ENCODE data around the gene CRYBB1.

The CRYBB1 gene

GRCh38 chr22:26570864-26571525 is 46.8 kb downstream of the CRYBB1 start:
- H3K9ac ChIP-seq (ENCODE audit: low read depth, low read length): no peak overlapping the region
- H3K4me1 ChIP-seq (ENCODE audit: control insufficient read depth, insufficient read depth, low read length): peaks cover under 1% of the 10 kb centered on the region
- no peaks in the 10 kb centered on the region for H3K27me3 ChIP-seq (ENCODE audit: control insufficient read depth, insufficient read depth, low read length)
- no peak overlapping the region for H3K4me3 ChIP-seq (ENCODE audit: low read length)
- H3K36me3 ChIP-seq (ENCODE audit: insufficient read depth, low read length): no peaks in the 10 kb centered on the region
- H3K4me2 ChIP-seq (ENCODE audit: low read length): no peak overlapping the region
- no peaks in the 10 kb centered on the region for H3K9me3 ChIP-seq (replicated peaks; ENCODE audit: low read length)

GRCh38 chr22:26570115-26570514 is 47.7 kb downstream of the CRYBB1 start:
- H3K4me1 ChIP-seq (ENCODE audit: control insufficient read depth, insufficient read depth, low read length): no peaks in the 10 kb centered on the region
- H3K9me3 ChIP-seq (replicated peaks; ENCODE audit: low read length): no peaks in the 10 kb centered on the region
- no peaks in the 10 kb centered on the region for H3K36me3 ChIP-seq (ENCODE audit: insufficient read depth, low read length)
- no peaks in the 10 kb centered on the region for H3K27me3 ChIP-seq (ENCODE audit: control insufficient read depth, insufficient read depth, low read length)
- no peak overlapping the region for H3K9ac ChIP-seq (ENCODE audit: low read depth, low read length)
- no peak overlapping the region for H3K4me2 ChIP-seq (ENCODE audit: low read length)
- no peak overlapping the region for H3K4me3 ChIP-seq (ENCODE audit: low read length)

DNA sequence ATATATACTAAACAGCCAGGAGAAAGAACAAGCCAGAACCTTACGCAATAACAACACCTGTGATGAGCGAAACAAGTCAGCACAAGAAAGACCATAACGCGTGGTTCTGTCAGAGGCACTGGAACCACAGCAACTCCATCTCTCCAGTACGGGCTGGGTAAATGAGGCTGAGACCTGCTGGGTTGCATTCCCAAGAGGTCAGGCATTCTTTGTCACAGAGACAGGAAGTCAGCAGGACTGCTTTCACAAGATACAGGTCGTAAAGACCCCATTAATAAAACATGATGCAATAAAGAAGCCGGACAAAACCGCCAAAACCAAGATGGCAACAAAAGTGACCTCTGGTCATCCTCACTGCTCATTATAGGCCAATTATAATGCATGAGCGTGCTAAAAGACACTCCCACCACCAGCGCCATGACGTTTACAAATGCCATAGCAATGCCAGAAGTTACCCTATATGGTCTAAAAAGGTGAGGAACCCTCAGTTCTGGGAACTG is 49.6 kb downstream of the CRYBB1 start:
- Histone ChIP-seq H3K4me2 (ENCODE audit: low read length) (no peak overlapping the region), H3K9ac (ENCODE audit: low read depth, low read length) (no peak overlapping the region), H3K4me1 (ENCODE audit: control insufficient read depth, insufficient read depth, low read length) (no peaks in the 10 kb centered on the region), H3K36me3 (ENCODE audit: insufficient read depth, low read length) (no peaks in the 10 kb centered on the region), H3K4me3 (ENCODE audit: low read length) (no peak overlapping the region), H3K27me3 (ENCODE audit: control insufficient read depth, insufficient read depth, low read length) (no peaks in the 10 kb centered on the region), H3K9me3 (replicated peaks; ENCODE audit: low read length) (no peaks in the 10 kb centered on the region)

DNA sequence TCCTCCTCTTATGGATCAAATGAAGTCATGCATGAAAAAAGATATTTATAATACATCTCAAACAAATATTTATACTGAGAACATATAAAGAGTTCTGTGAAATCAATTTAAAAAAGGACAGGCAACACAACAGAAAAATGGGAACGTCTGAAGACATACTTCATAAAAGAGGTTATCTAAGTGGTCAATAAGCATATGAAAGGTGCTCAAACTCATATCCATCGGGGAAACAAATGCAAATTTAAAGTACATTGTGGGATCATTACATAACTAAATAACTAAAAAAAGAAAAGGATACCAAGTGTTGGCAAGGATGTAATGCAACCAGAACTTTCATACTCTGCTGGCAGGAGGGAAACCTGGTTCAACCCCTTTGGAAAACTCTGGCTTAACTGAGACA is 50.2 kb downstream of the CRYBB1 start:
- Histone ChIP-seq H3K27me3 (ENCODE audit: control insufficient read depth, insufficient read depth, low read length) (no peaks in the 10 kb centered on the region), H3K4me1 (ENCODE audit: control insufficient read depth, insufficient read depth, low read length) (no peaks in the 10 kb centered on the region), H3K9ac (ENCODE audit: low read depth, low read length) (no peak overlapping the region), H3K4me3 (ENCODE audit: low read length) (no peak overlapping the region), H3K36me3 (ENCODE audit: insufficient read depth, low read length) (no peaks in the 10 kb centered on the region), H3K9me3 (replicated peaks; ENCODE audit: low read length) (no peaks in the 10 kb centered on the region), H3K4me2 (ENCODE audit: low read length) (no peak overlapping the region)

GRCh38 chr22:26566994-26567393 is 50.8 kb downstream of the CRYBB1 start:
- no peak overlapping the region for H3K9ac ChIP-seq (ENCODE audit: low read depth, low read length)
- H3K4me1 ChIP-seq (ENCODE audit: control insufficient read depth, insufficient read depth, low read length): no peaks in the 10 kb centered on the region
- no peak overlapping the region for H3K4me3 ChIP-seq (ENCODE audit: low read length)
- no peaks in the 10 kb centered on the region for H3K27me3 ChIP-seq (ENCODE audit: control insufficient read depth, insufficient read depth, low read length)
- H3K9me3 ChIP-seq (replicated peaks; ENCODE audit: low read length): no peaks in the 10 kb centered on the region
- no peak overlapping the region for H3K4me2 ChIP-seq (ENCODE audit: low read length)
- no peaks in the 10 kb centered on the region for H3K36me3 ChIP-seq (ENCODE audit: insufficient read depth, low read length)

- Histone ChIP-seq H3K4me3 (ENCODE audit: low read length) (no peak overlapping the region), H3K4me1 (ENCODE audit: control insufficient read depth, insufficient read depth, low read length) (no peaks in the 10 kb centered on the region), H3K9me3 (replicated peaks; ENCODE audit: low read length) (no peaks in the 10 kb centered on the region), H3K36me3 (ENCODE audit: insufficient read depth, low read length) (no peaks in the 10 kb centered on the region), H3K9ac (ENCODE audit: low read depth, low read length) (no peak overlapping the region), H3K4me2 (ENCODE audit: low read length) (no peak overlapping the region), H3K27me3 (ENCODE audit: control insufficient read depth, insufficient read depth, low read length) (no peaks in the 10 kb centered on the region)
These were observed 51.9 kb downstream of the CRYBB1 start for GRCh38 chr22:26565889-26566288.

DNA sequence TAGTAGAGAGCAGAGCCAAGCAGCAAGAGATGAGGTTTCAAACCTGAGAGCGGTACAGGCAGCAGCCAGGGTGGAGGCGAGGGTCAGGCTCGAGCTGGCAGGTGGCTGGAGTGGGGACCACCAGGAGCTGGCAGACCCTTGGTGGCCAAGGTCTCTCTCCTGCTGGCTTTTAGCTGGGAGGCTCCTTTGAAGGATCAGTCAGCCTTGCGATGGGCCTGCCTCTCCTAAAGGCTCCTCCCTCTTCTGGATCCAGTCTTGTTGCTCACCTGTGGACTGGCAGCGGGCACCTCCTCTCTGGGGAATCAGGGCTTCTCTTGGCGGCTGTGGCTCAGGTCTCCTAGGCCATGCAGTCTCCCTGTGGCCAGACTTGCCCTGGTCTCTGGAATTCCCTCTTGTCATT is 52.6 kb downstream of the CRYBB1 start:
- no peaks in the 10 kb centered on the region for H3K36me3 ChIP-seq (ENCODE audit: insufficient read depth, low read length)
- H3K9ac ChIP-seq (ENCODE audit: low read depth, low read length): no peak overlapping the region
- no peak overlapping the region for H3K4me3 ChIP-seq (ENCODE audit: low read length)
- no peak overlapping the region for H3K4me2 ChIP-seq (ENCODE audit: low read length)
- no peaks in the 10 kb centered on the region for H3K27me3 ChIP-seq (ENCODE audit: control insufficient read depth, insufficient read depth, low read length)
- no peaks in the 10 kb centered on the region for H3K4me1 ChIP-seq (ENCODE audit: control insufficient read depth, insufficient read depth, low read length)
- H3K9me3 ChIP-seq (replicated peaks; ENCODE audit: low read length): no peaks in the 10 kb centered on the region

DNA sequence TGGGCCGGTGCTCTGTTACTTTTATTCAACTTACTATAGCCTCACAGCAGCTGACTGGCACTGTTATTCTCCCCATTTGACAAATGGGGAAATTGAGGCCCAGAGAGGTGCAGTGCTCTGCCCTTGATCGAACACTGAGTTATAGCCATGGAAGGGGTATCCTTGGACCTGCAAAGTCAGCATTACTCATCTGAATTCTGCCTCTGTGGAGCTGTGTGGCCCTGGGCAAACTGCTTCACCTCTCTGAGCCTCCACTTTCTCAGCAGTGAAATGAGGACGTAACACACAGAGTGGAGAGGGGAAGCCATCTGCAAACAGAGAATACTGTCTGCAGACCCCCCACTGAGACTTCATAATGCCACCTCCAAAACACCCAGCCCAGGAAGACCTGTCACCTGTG is 53.2 kb downstream of the CRYBB1 start:
- no peak overlapping the region for H3K4me2 ChIP-seq (ENCODE audit: low read length)
- H3K4me1 ChIP-seq (ENCODE audit: control insufficient read depth, insufficient read depth, low read length): no peaks in the 10 kb centered on the region
- H3K4me3 ChIP-seq (ENCODE audit: low read length): no peak overlapping the region
- no peak overlapping the region for H3K9ac ChIP-seq (ENCODE audit: low read depth, low read length)
- no peaks in the 10 kb centered on the region for H3K36me3 ChIP-seq (ENCODE audit: insufficient read depth, low read length)
- no peaks in the 10 kb centered on the region for H3K9me3 ChIP-seq (replicated peaks; ENCODE audit: low read length)
- no peaks in the 10 kb centered on the region for H3K27me3 ChIP-seq (ENCODE audit: control insufficient read depth, insufficient read depth, low read length)

GRCh38 chr22:26564181-26564580 is 53.6 kb downstream of the CRYBB1 start:
- Histone ChIP-seq H3K4me1 (ENCODE audit: control insufficient read depth, insufficient read depth, low read length) (no peaks in the 10 kb centered on the region), H3K27me3 (ENCODE audit: control insufficient read depth, insufficient read depth, low read length) (no peaks in the 10 kb centered on the region), H3K36me3 (ENCODE audit: insufficient read depth, low read length) (no peaks in the 10 kb centered on the region), H3K4me3 (ENCODE audit: low read length) (no peak overlapping the region), H3K4me2 (ENCODE audit: low read length) (no peak overlapping the region), H3K9me3 (replicated peaks; ENCODE audit: low read length) (no peaks in the 10 kb centered on the region), H3K9ac (ENCODE audit: low read depth, low read length) (no peak overlapping the region)

- Histone ChIP-seq H3K4me1 (ENCODE audit: control insufficient read depth, insufficient read depth, low read length) (peaks cover 6% of the 10 kb centered on the region), H3K9ac (ENCODE audit: low read depth, low read length) (no peak overlapping the region), H3K36me3 (ENCODE audit: insufficient read depth, low read length) (no peaks in the 10 kb centered on the region), H3K9me3 (replicated peaks; ENCODE audit: low read length) (no peaks in the 10 kb centered on the region), H3K4me2 (ENCODE audit: low read length) (no peak overlapping the region), H3K27me3 (ENCODE audit: control insufficient read depth, insufficient read depth, low read length) (no peaks in the 10 kb centered on the region), H3K4me3 (ENCODE audit: low read length) (no peak overlapping the region)
These were observed 54.8 kb downstream of the CRYBB1 start for GRCh38 chr22:26563022-26563421.

DNA sequence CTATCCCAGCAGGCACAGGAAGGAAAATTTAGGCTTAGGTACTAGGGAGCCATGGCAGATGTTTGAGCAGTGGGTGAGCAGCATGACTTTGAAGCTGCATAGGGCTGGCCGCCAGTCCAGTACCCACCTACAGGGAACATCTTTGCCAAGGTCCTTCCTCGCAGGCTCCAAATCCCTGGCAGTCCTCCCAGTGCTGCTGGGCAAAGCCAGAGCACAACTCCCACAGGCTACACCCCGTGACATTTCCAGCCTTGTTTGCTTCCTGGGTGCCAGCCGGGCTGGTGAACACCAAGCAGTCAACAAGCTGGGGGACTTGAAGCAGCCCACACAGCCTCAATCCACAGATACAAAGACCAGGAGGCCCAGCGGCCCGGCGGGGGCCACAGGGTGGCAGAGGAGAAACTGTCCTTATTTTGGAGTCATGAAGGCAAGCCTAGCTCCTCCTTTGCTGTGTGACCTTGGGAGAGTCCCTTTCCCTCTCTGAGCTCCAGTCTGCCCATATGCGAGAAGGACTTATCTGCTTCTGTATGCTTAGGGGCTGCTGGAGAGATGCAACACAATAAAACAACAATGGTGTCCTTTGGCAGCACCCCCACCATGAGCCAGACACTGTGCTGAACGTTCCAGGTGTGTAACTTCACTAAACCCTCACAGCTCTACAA is 55.9 kb downstream of the CRYBB1 start:
- Histone ChIP-seq H3K9ac (ENCODE audit: low read depth, low read length) (no peak overlapping the region), H3K4me3 (ENCODE audit: low read length) (no peak overlapping the region), H3K27me3 (ENCODE audit: control insufficient read depth, insufficient read depth, low read length) (no peaks in the 10 kb centered on the region), H3K4me1 (ENCODE audit: control insufficient read depth, insufficient read depth, low read length) (peaks cover 6% of the 10 kb centered on the region), H3K9me3 (replicated peaks; ENCODE audit: low read length) (no peaks in the 10 kb centered on the region), H3K4me2 (ENCODE audit: low read length) (no peak overlapping the region), H3K36me3 (ENCODE audit: insufficient read depth, low read length) (no peaks in the 10 kb centered on the region)

Data from skeletal muscle satellite cell (primary cell).